Liver (tissue), 9 donors: ENCODE measurements around the gene MAP3K3. TPM values are rescaled to one million over a fixed set of nuclear protein-coding genes. Genes with fewer than 3 reads are reported as not detected.

Source experiments
- DNase-seq: peaks from one replicate; pipeline ENCODE4 v3.0.0-alpha.2; 2017; ENCODE audit warnings: low spot score
- H3K27ac ChIP-seq, 2 donors: one replicate each; pipeline ENCODE4 v1.7.0; 2013; ENCODE audit warnings: inconsistent platforms in 2 of 2, low read length in 2 of 2, control low read depth in 1 of 2, low read depth in 1 of 2, mild to moderate bottlenecking in 1 of 2
- H3K27me3 ChIP-seq, 4 donors: one replicate each; pipeline versions ENCODE4 v1.6.1 to v1.7.0; 2013; ENCODE audit warnings: low read length in 3 of 4, inconsistent platforms in 1 of 4, mild to moderate bottlenecking in 1 of 4, moderate library complexity in 1 of 4; ENCODE audit not compliant: control insufficient read depth in 4 of 4, insufficient read depth in 4 of 4
- H3K36me3 ChIP-seq, 4 donors: one replicate each; pipeline versions ENCODE4 v1.6.1 to v1.7.0; 2013; ENCODE audit warnings: low read length in 3 of 4, mild to moderate bottlenecking in 3 of 4, low read depth in 1 of 4, moderate library complexity in 1 of 4; ENCODE audit not compliant: control insufficient read depth in 4 of 4, insufficient read depth in 3 of 4
- H3K4me1 ChIP-seq, 4 donors: one replicate each; pipeline versions ENCODE4 v1.6.1 to v1.7.0; 2013; ENCODE audit warnings: low read length in 3 of 4, mild to moderate bottlenecking in 3 of 4, moderate library complexity in 1 of 4; ENCODE audit not compliant: control insufficient read depth in 4 of 4, insufficient read depth in 4 of 4
- H3K4me3 ChIP-seq, 3 donors: one replicate each; pipeline versions ENCODE4 v1.6.1 to v1.7.0; 2013; ENCODE audit warnings: low read length in 3 of 3, control low read depth in 1 of 3, low read depth in 1 of 3, mild to moderate bottlenecking in 1 of 3
- H3K9ac ChIP-seq, 2 donors: one replicate each; pipeline ENCODE4 v1.7.0; 2013; ENCODE audit warnings: low read length in 2 of 2, mild to moderate bottlenecking in 2 of 2, moderate library complexity in 2 of 2, control low read depth in 1 of 2, low read depth in 1 of 2
- H3K9me3 ChIP-seq, 4 donors: one replicate each; pipeline versions ENCODE4 v1.6.1 to v1.7.0; 2013; ENCODE audit warnings: low read length in 3 of 4; ENCODE audit not compliant: control insufficient read depth in 4 of 4
- FOXA1 ChIP-seq: IDR thresholded peaks from 2 replicates; pipeline ENCODE4 v1.6.1; 2016; ENCODE audit warnings: antibody characterized with exemption
- FOXA2 ChIP-seq: IDR thresholded peaks from 2 replicates; pipeline ENCODE4 v1.6.1; 2016; ENCODE audit warnings: antibody characterized with exemption
- GABPA ChIP-seq, 2 donors: IDR thresholded peaks in 1 of 2; conservative IDR thresholded peaks in 1 of 2; 2 replicates each; pipeline ENCODE4 v1.6.1; 2016; ENCODE audit warnings: antibody characterized with exemption in 2 of 2, mild to moderate bottlenecking in 1 of 2, moderate library complexity in 1 of 2
- HNF4A ChIP-seq, 2 donors: conservative IDR thresholded peaks; 2 replicates each; pipeline ENCODE4 v1.6.1; 2016; ENCODE audit warnings: antibody characterized with exemption in 2 of 2, mild to moderate bottlenecking in 2 of 2
- HNF4G ChIP-seq: IDR thresholded peaks from 2 replicates; pipeline ENCODE4 v1.6.1; 2016; ENCODE audit warnings: antibody characterized with exemption
- JUND ChIP-seq, 2 donors: IDR thresholded peaks; 2 replicates each; pipeline ENCODE4 v1.6.1; 2016; ENCODE audit warnings: antibody characterized with exemption in 2 of 2
- NR2F2 ChIP-seq: IDR thresholded peaks from 2 replicates; pipeline ENCODE4 v1.6.1; 2016; ENCODE audit warnings: antibody characterized with exemption
- RAD21 ChIP-seq, 2 donors: IDR thresholded peaks; 2 replicates each; pipeline ENCODE4 v1.6.1; 2016; ENCODE audit warnings: antibody characterized with exemption in 2 of 2, mild to moderate bottlenecking in 2 of 2
- SP1 ChIP-seq: IDR thresholded peaks from 2 replicates; pipeline ENCODE4 v1.6.1; 2018; ENCODE audit warnings: antibody characterized with exemption, mild to moderate bottlenecking
- TAF1 ChIP-seq: conservative IDR thresholded peaks from 2 replicates; pipeline ENCODE4 v1.6.1; 2016; ENCODE audit warnings: antibody characterized with exemption, mild to moderate bottlenecking
- YY1 ChIP-seq: IDR thresholded peaks from 2 replicates; pipeline ENCODE4 v1.6.1; 2016; ENCODE audit warnings: antibody characterized with exemption, mild to moderate bottlenecking
- WGBS: extraction: QIAGEN DNeasy Blood & Tissue Kit; methylation state at CpG from one replicate; pipeline ENCODE4 v1.1.7; 2013; 5-methylcytosine and 5-hydroxymethylcytosine counted together
- polyA plus RNA-seq, 2 donors: library from polyadenylated mRNA; stranded (reverse) in 1 of 2; unstranded in 1 of 2; fragments of 200-250 nt in 1 of 2; fragments of >200 nt in 1 of 2; fragmentation: Nextera tagmentation in 1 of 2; extraction: Ambion mirVana in 1 of 2; gene quantifications; one replicate each; pipeline versions ENCODE4 v1.2.1 to v1.2.3, GENCODE V29; 2013 to 2015
- total RNA-seq, 2 donors: library from RNA; depleted of rRNA; stranded (reverse); fragments of >200 nt; gene quantifications; one replicate each; pipeline ENCODE4 v1.2.3, GENCODE V29; 2014
- TF ChIP-seq, protein P1 (sequence below): IDR thresholded peaks from 2 replicates; pipeline ENCODE4 v1.6.1; 2016; ENCODE audit warnings: antibody characterized with exemption, mild to moderate bottlenecking
- TF ChIP-seq, protein P2 (sequence below): IDR thresholded peaks from 2 replicates; pipeline ENCODE4 v1.6.1; 2016; ENCODE audit warnings: antibody characterized with exemption
- TF ChIP-seq, protein P3 (sequence below): fragments of 150-350 bp; IDR thresholded peaks from 2 replicates; pipeline ENCODE4 v1.5.1; 2017; ENCODE audit warnings: improper control_type of control experiment, low read depth, low read length; ENCODE audit not compliant: missing input control
- TF ChIP-seq, protein P4 (sequence below): IDR thresholded peaks from 2 replicates; pipeline ENCODE4 v1.6.1; 2016; ENCODE audit warnings: antibody characterized with exemption
- TF ChIP-seq, protein P5 (sequence below): IDR thresholded peaks from 2 replicates; pipeline ENCODE4 v1.6.1; 2016; ENCODE audit warnings: antibody characterized with exemption
- donor health status: healthy.
- donor health status: healthy.
- donor health status: healthy.
- donor health status: healthy.
- donor health status: healthy.

MAP3K3 gene
- total and polyA plus RNA-seq, 4 donors = 3.9 to 28.7 (median 11.0) TPM

DNA sequence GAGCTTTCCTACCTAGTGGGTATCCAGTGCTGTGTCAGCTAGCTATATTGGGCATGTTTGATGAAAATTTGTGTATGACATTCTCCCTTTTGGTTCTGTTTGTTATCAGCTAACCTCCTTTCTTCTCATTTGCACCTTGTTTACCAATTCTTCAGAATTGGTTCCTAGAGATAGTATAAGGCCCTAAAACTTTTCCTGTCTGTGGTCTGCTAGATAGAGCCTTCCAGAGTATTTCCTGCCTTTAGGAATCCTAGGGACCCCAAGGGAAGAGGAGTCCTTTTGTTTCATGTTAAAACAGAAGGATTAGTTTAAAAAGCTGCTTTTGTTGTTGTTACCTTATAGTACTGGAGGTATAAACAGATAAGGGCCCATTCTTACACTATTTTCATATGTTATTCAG lies 11.5 kb downstream of the MAP3K3 start (continued):
- TF ChIP-seq, protein P1, sequence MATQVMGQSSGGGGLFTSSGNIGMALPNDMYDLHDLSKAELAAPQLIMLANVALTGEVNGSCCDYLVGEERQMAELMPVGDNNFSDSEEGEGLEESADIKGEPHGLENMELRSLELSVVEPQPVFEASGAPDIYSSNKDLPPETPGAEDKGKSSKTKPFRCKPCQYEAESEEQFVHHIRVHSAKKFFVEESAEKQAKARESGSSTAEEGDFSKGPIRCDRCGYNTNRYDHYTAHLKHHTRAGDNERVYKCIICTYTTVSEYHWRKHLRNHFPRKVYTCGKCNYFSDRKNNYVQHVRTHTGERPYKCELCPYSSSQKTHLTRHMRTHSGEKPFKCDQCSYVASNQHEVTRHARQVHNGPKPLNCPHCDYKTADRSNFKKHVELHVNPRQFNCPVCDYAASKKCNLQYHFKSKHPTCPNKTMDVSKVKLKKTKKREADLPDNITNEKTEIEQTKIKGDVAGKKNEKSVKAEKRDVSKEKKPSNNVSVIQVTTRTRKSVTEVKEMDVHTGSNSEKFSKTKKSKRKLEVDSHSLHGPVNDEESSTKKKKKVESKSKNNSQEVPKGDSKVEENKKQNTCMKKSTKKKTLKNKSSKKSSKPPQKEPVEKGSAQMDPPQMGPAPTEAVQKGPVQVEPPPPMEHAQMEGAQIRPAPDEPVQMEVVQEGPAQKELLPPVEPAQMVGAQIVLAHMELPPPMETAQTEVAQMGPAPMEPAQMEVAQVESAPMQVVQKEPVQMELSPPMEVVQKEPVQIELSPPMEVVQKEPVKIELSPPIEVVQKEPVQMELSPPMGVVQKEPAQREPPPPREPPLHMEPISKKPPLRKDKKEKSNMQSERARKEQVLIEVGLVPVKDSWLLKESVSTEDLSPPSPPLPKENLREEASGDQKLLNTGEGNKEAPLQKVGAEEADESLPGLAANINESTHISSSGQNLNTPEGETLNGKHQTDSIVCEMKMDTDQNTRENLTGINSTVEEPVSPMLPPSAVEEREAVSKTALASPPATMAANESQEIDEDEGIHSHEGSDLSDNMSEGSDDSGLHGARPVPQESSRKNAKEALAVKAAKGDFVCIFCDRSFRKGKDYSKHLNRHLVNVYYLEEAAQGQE = no peak
- TF ChIP-seq YY1 = no peak

DNA sequence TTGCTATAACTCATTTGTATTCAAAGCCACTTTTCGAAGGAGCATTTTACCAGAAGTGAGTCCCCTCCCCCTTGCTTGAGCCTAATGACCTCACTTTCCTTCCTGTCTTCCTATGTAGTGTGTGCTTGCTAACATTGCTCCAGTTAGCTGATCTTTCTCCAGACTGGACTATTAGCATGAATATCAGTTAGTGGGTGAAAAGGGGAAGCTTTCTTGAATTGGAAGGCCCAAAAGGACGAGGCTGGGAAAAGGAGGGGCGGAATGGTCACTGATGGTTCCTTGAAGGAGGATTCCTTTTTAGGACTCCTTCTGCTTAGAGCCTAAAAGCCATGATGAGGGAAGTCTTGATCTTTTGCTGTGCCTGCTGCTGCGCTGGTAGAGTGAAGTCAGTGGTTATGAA lies 11.9 kb downstream of the MAP3K3 start:
- 74% methylated on average over 4 of the region's 4 CpGs for WGBS
- peak overlapping the region; percentile 28 to 56 for H3K27ac ChIP-seq
- H3K36me3 ChIP-seq = peaks cover 5 to 13% (median 8%) of the 10 kb centered on the region in 4 donors
- H3K9ac ChIP-seq = no peak overlapping the region
- no peak for DNase-seq
- H3K4me1 ChIP-seq = peaks cover 2 to 13% (median 5%) of the 10 kb centered on the region in 4 donors
- no peaks in the 10 kb centered on the region for H3K9me3 ChIP-seq
- no peaks in the 10 kb centered on the region for H3K27me3 ChIP-seq
- no peak overlapping the region for H3K4me3 ChIP-seq
- TF ChIP-seq RAD21 (IDR thresholded peaks at IDR 0.05) (peak; percentile 7 to 15), SP1 (no peak), NR2F2 (peak; percentile 70), HNF4A (conservative IDR thresholded peaks at IDR 0.05) (no peak), HNF4G (no peak), FOXA2 (no peak)

- Histone ChIP-seq H3K9me3 (no peaks in the 10 kb centered on the region), H3K9ac (no peak overlapping the region), H3K4me3 (no peak overlapping the region), H3K27ac (no peak overlapping the region), H3K36me3 (peaks cover 5 to 13% (median 8%) of the 10 kb centered on the region in 4 donors), H3K4me1 (peaks cover 0 to 9% (median 2%) of the 10 kb centered on the region in 4 donors), H3K27me3 (no peaks in the 10 kb centered on the region)
- 93% methylated on average over 1 of the region's 1 CpG for WGBS
- DNase-seq = no peak
- TF ChIP-seq, protein P2, sequence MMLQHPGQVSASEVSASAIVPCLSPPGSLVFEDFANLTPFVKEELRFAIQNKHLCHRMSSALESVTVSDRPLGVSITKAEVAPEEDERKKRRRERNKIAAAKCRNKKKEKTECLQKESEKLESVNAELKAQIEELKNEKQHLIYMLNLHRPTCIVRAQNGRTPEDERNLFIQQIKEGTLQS = no peak
- TF ChIP-seq, protein P1 = no peak
- TF ChIP-seq, protein P3, sequence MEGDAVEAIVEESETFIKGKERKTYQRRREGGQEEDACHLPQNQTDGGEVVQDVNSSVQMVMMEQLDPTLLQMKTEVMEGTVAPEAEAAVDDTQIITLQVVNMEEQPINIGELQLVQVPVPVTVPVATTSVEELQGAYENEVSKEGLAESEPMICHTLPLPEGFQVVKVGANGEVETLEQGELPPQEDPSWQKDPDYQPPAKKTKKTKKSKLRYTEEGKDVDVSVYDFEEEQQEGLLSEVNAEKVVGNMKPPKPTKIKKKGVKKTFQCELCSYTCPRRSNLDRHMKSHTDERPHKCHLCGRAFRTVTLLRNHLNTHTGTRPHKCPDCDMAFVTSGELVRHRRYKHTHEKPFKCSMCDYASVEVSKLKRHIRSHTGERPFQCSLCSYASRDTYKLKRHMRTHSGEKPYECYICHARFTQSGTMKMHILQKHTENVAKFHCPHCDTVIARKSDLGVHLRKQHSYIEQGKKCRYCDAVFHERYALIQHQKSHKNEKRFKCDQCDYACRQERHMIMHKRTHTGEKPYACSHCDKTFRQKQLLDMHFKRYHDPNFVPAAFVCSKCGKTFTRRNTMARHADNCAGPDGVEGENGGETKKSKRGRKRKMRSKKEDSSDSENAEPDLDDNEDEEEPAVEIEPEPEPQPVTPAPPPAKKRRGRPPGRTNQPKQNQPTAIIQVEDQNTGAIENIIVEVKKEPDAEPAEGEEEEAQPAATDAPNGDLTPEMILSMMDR = no peak
- TF ChIP-seq, protein P4, sequence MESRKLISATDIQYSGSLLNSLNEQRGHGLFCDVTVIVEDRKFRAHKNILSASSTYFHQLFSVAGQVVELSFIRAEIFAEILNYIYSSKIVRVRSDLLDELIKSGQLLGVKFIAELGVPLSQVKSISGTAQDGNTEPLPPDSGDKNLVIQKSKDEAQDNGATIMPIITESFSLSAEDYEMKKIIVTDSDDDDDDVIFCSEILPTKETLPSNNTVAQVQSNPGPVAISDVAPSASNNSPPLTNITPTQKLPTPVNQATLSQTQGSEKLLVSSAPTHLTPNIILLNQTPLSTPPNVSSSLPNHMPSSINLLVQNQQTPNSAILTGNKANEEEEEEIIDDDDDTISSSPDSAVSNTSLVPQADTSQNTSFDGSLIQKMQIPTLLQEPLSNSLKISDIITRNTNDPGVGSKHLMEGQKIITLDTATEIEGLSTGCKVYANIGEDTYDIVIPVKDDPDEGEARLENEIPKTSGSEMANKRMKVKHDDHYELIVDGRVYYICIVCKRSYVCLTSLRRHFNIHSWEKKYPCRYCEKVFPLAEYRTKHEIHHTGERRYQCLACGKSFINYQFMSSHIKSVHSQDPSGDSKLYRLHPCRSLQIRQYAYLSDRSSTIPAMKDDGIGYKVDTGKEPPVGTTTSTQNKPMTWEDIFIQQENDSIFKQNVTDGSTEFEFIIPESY = no peak
- TF ChIP-seq FOXA2 (no peak), FOXA1 (no peak), TAF1 (no peak), RAD21 (IDR thresholded peaks at IDR 0.05) (no peak), HNF4G (no peak), YY1 (no peak), JUND (IDR thresholded peaks at IDR 0.05) (no peak), GABPA (IDR thresholded peaks at IDR 0.05 in 1 of 2, conservative IDR thresholded peaks at IDR 0.05 in 1 of 2) (no peak), SP1 (no peak)
- TF ChIP-seq, protein P5, sequence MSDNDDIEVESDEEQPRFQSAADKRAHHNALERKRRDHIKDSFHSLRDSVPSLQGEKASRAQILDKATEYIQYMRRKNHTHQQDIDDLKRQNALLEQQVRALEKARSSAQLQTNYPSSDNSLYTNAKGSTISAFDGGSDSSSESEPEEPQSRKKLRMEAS = no peak
These were observed 12.6 kb downstream of the MAP3K3 start for GRCh38 chr17:63634816-63635215.
